NB4 (cell line): ENCODE measurements around the gene EIF4E3.

Source experiments
- DNase-seq: peaks from one replicate; pipeline ENCODE4 v3.0.0; 2010; ENCODE audit warnings: low read depth
- H3K4me3 ChIP-seq: one replicate; pipeline ENCODE4 v1.5.1; 2011; ENCODE audit warnings: mild to moderate bottlenecking, low read depth, low read length, moderate library complexity
- MYC ChIP-seq: IDR thresholded peaks from 2 replicates; pipeline ENCODE4 v1.6.1; 2011; ENCODE audit warnings: low read depth, low read length
- POLR2A ChIP-seq: IDR thresholded peaks from 2 replicates; pipeline ENCODE4 v1.6.1; 2011; ENCODE audit warnings: mild to moderate bottlenecking; ENCODE audit not compliant: insufficient read length; ENCODE audit errors: extremely low read depth
- TF ChIP-seq, protein P1 (sequence below): IDR thresholded peaks from 2 replicates; pipeline ENCODE4 v1.6.1; 2011; ENCODE audit warnings: low read depth, low read length
- TF ChIP-seq, protein P2 (sequence below): IDR thresholded peaks from one replicate; pipeline ENCODE4 v1.5.1; 2012; ENCODE audit warnings: low read depth, low read length

EIF4E3 gene

DNA sequence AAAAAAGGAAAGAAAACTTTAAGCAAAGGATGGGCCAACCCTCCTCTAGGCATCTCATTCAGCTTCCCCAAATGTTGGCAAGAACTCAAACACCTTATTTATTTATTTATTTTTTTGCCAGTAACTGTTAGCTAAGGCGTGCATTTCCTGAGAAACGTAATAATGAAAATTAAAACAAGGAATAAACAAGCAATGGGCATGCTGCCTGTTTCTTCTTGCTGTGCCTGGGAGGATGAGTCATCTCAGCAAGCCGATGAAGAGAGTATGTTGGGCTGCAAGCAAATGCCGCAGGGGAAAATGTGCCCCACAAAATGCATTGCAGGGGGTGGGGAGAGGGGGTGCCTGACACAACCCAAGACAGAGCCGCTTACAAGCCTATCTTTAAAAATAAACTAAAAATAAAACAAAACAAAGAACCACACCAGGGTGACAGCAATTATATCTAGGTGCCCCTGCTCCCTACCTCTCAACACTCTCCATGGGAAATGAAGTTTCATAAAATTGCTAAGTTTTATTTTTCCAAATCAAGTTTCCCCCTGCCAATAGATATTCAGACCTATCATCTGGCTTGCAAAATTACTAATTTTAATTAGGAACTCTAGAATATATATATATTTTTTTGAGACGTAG is 40.3 kb downstream of the EIF4E3 start:
- TF ChIP-seq POLR2A (no peak), MYC (no peak)
- TF ChIP-seq, protein P1, sequence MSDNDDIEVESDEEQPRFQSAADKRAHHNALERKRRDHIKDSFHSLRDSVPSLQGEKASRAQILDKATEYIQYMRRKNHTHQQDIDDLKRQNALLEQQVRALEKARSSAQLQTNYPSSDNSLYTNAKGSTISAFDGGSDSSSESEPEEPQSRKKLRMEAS = 0 out of 2 replicates have a peak, but pooled peaks have one; percentile 12
- TF ChIP-seq, protein P2, sequence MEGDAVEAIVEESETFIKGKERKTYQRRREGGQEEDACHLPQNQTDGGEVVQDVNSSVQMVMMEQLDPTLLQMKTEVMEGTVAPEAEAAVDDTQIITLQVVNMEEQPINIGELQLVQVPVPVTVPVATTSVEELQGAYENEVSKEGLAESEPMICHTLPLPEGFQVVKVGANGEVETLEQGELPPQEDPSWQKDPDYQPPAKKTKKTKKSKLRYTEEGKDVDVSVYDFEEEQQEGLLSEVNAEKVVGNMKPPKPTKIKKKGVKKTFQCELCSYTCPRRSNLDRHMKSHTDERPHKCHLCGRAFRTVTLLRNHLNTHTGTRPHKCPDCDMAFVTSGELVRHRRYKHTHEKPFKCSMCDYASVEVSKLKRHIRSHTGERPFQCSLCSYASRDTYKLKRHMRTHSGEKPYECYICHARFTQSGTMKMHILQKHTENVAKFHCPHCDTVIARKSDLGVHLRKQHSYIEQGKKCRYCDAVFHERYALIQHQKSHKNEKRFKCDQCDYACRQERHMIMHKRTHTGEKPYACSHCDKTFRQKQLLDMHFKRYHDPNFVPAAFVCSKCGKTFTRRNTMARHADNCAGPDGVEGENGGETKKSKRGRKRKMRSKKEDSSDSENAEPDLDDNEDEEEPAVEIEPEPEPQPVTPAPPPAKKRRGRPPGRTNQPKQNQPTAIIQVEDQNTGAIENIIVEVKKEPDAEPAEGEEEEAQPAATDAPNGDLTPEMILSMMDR = no peak
- peak; percentile 74 for DNase-seq
- no peak overlapping the region for H3K4me3 ChIP-seq

DNA sequence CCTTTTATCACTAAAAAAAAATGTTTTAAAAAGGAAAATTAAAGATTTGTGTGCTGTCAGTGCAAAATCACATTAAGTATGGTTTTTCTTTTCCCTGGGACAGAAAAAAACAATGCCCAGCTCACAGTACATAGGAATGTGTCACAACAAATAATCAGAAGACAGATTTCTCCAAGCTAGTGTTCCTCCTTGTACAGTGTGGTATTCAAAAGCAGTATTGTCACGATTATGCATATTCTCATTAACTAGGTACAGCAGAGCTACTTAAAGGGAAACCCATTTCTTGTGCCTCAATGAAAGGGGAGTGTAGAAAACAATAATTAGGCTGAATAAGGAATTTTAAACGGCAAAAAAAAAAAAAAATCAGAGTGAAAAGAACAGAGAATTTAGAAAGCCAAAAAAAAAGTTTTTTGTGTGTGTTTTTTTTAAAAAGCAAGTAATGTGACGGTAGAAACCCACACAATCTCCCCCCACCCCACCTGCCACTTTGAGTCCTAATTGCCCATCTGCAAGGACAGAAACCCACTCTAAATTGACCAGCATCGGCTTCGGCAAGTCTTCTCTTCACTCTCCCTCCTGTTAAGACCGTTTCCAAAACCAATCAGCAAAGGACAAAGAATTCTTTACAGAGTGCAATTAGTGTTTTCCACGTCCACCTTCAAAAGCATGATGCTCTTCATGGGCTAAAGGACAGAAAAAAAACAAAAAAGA is 41.0 kb downstream of the EIF4E3 start:
- no peak overlapping the region for H3K4me3 ChIP-seq
- no peak for TF ChIP-seq MYC
- TF ChIP-seq POLR2A = no peak
- TF ChIP-seq, protein P1 = no peak
- TF ChIP-seq, protein P2 = no peak
- DNase-seq = no peak

DNA sequence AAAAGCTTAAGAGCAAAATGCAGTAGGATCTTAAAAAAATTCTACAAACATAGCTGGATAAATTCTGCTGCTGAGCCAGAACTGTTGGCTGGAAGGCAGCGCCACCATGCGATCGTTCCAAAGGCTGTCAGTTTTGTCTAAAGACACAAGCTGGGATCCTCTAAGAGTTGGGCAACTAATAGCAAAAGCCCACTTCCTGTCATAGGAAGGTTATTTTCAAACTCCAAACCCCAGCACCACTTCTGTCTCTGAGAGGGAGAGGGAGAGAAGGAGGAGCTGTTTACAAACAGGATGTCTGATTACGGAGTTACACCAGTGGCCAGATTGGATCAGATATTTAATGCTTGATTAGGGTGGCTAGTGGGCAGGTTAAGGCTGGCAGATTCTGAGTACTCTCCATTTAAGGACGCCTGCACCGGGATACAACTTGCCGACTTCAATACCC is 44.0 kb downstream of the EIF4E3 start:
- DNase-seq = peak; percentile 94
- TF ChIP-seq, protein P2 = peak; percentile 82
- TF ChIP-seq POLR2A = no peak
- peak overlapping the region; percentile 61 for H3K4me3 ChIP-seq

DNA sequence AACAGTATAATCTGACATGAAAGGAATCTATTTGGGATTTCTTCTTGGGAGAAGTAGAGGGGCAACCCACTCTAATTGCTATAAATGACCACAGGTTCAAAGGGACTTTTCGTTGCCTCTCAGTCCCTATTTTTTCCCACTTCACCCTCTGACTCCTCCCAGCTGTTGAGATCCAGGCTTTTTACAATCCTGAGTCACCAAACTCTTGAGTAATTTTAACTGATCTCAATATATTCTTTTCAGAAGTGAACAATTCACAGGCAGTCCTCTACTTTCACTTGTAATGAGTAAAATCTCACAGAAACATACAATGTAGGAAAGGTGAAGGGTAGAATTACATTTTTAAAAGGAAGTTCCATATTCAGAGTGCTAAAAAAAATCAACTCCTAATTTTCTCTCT is 44.6 kb downstream of the EIF4E3 start:
- DNase-seq = peak; percentile 38
- TF ChIP-seq, protein P2 = no peak
- TF ChIP-seq MYC (no peak), POLR2A (no peak)
- TF ChIP-seq, protein P1 = no peak
- peak overlapping the region; percentile 6 for H3K4me3 ChIP-seq

DNA sequence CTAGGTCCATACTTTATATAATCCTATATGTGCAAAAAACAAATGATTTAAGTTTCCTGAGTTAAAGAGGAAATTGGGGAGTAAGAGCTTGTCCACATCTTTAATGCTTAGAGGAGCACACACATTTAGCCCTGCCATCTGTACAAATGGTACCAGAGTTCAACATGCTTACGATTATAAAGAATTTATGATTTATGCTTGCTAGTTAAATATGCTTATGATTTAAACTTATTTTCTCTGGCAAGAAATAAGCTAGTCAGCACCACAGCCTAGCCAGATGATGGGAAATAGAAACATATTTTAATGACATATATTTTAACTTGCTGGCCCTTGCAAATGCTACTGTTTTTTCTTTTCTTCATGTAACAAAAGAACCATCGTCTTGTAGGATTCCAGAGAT is 48.3 kb downstream of the EIF4E3 start:
- TF ChIP-seq, protein P1 = no peak
- TF ChIP-seq MYC (no peak), POLR2A (no peak)
- TF ChIP-seq, protein P2 = no peak
- H3K4me3 ChIP-seq = no peak overlapping the region
- no peak for DNase-seq

DNA sequence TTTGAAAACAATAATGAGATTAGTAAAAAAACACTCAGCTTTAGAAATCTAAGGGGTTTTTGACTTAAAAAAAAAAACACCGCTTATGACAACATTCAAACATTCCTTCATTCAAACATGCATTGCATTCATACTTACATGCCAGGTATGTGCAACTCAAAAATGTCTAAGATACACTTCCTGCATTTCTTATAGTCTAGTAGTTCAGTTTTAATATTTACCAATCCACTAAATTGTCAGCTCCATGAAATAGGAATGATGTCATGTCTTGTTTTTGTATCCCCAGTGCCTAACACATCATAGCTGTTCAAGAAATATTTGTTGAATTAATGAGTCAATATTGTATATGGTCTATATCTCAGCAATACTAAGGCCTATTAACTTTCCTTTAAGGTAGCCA is 51.7 kb downstream of the EIF4E3 start:
- H3K4me3 ChIP-seq = no peak overlapping the region
- DNase-seq = no peak
- TF ChIP-seq, protein P2 = no peak
- TF ChIP-seq, protein P1 = no peak
- TF ChIP-seq POLR2A (no peak), MYC (no peak)
